HepG2 (cell line): ENCODE results near the gene SLC16A3.

Experiments
- CEBPB ChIP-seq: IDR thresholded peaks from 2 replicates; pipeline ENCODE4 v1.6.1; 2011; ENCODE audit warnings: low read depth, low read length, improper control_type of control experiment, borderline replicate concordance
- FOXA1 ChIP-seq, 2 experiments: fragments of 450-650 bp in 1 of 2; sonication (generic) in 1 of 2; formaldehyde crosslinking in 1 of 2; IDR thresholded peaks; 2 replicates each; pipeline versions ENCODE4 v1.4.0 to v1.6.1; 2016 to 2020; ENCODE audit warnings: missing genetic modification reagents in 1 of 2
- FUBP1 ChIP-seq: sonication (generic); formaldehyde crosslinking; IDR thresholded peaks from 2 replicates; pipeline ENCODE4 v1.5.1; 2020; ENCODE audit warnings: missing genetic modification reagents, mild to moderate bottlenecking, borderline replicate concordance
- GTF2F1 ChIP-seq: fragments of 150-350 bp; IDR thresholded peaks from 2 replicates; pipeline ENCODE4 v1.6.1; 2014; ENCODE audit warnings: low read length
- HHEX ChIP-seq: IDR thresholded peaks from 2 replicates; pipeline ENCODE4 v1.6.1; 2016; ENCODE audit warnings: control low read depth
- KAT8 ChIP-seq: IDR thresholded peaks from 2 replicates; pipeline ENCODE4 v1.6.1; 2016; ENCODE audit warnings: missing genetic modification reagents, missing compliant biosample characterization
- SP1 ChIP-seq, 2 experiments: fragments of 450-650 bp in 1 of 2; sonication (generic) in 1 of 2; formaldehyde crosslinking in 1 of 2; IDR thresholded peaks; 2 replicates each; pipeline versions ENCODE4 v1.4.0 to v1.6.1; 2016 to 2020; ENCODE audit warnings: missing genetic modification reagents in 1 of 2
- THRA ChIP-seq: sonication (generic); formaldehyde crosslinking; IDR thresholded peaks from 2 replicates; pipeline ENCODE4 v1.4.0; 2020; ENCODE audit warnings: missing genetic modification reagents, borderline replicate concordance
- YEATS2 ChIP-seq: sonication (generic); formaldehyde crosslinking; IDR thresholded peaks from 2 replicates; pipeline ENCODE4 v1.4.0; 2020; ENCODE audit warnings: missing genetic modification reagents, borderline replicate concordance
- ZBTB40 ChIP-seq, 2 experiments: fragments of 450-650 bp in 1 of 2; sonication (generic) in 1 of 2; formaldehyde crosslinking in 1 of 2; IDR thresholded peaks; 2 replicates each; pipeline versions ENCODE4 v1.6.1 to v1.8.0; 2016 to 2022; ENCODE audit warnings: antibody characterized with exemption in 1 of 2, mild to moderate bottlenecking in 1 of 2, missing genetic modification reagents in 1 of 2
- ZNF510 ChIP-seq: sonication (generic); formaldehyde crosslinking; IDR thresholded peaks from 2 replicates; pipeline ENCODE4 v1.4.0; 2020; ENCODE audit warnings: low read depth, mild to moderate bottlenecking, missing genetic modification reagents
- TF ChIP-seq, protein P1 (sequence below): sonication (generic); formaldehyde crosslinking; IDR thresholded peaks from 2 replicates; pipeline ENCODE4 v1.4.0; 2020; ENCODE audit warnings: missing genetic modification reagents
- TF ChIP-seq, protein P2 (sequence below): sonication (generic); formaldehyde crosslinking; IDR thresholded peaks from 2 replicates; pipeline ENCODE4 v1.5.0; 2020; ENCODE audit warnings: mild to moderate bottlenecking, low read depth, missing genetic modification reagents, borderline replicate concordance

- TF ChIP-seq, protein P1, sequence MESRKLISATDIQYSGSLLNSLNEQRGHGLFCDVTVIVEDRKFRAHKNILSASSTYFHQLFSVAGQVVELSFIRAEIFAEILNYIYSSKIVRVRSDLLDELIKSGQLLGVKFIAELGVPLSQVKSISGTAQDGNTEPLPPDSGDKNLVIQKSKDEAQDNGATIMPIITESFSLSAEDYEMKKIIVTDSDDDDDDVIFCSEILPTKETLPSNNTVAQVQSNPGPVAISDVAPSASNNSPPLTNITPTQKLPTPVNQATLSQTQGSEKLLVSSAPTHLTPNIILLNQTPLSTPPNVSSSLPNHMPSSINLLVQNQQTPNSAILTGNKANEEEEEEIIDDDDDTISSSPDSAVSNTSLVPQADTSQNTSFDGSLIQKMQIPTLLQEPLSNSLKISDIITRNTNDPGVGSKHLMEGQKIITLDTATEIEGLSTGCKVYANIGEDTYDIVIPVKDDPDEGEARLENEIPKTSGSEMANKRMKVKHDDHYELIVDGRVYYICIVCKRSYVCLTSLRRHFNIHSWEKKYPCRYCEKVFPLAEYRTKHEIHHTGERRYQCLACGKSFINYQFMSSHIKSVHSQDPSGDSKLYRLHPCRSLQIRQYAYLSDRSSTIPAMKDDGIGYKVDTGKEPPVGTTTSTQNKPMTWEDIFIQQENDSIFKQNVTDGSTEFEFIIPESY = no peak
- no peak for TF ChIP-seq FUBP1 (CRISPR knock-in tag)
- no peak for TF ChIP-seq CEBPB
- no peak for TF ChIP-seq KAT8
- TF ChIP-seq HHEX = no peak
- TF ChIP-seq FOXA1 (IDR thresholded peaks at IDR 0.05) = no peak
- TF ChIP-seq FOXA1 (CRISPR knock-in tag; IDR thresholded peaks at IDR 0.05) = no peak
- TF ChIP-seq THRA = no peak
- TF ChIP-seq SP1 (IDR thresholded peaks at IDR 0.05) = no peak
- no peak for TF ChIP-seq SP1 (CRISPR knock-in tag; IDR thresholded peaks at IDR 0.05)
- no peak for TF ChIP-seq YEATS2 (CRISPR knock-in tag)
- no peak for TF ChIP-seq ZBTB40 (IDR thresholded peaks at IDR 0.05)
- TF ChIP-seq ZBTB40 (CRISPR knock-in tag; IDR thresholded peaks at IDR 0.05) = no peak
- TF ChIP-seq, protein P2, sequence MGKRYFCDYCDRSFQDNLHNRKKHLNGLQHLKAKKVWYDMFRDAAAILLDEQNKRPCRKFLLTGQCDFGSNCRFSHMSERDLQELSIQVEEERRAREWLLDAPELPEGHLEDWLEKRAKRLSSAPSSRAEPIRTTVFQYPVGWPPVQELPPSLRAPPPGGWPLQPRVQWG (CRISPR knock-in tag) = no peak
- TF ChIP-seq ZNF510 (CRISPR knock-in tag) = no peak
- no peak for TF ChIP-seq GTF2F1
Measured at GRCh38 chr17:82232876-82233785, 4.3 kb downstream of the SLC16A3 start.
